Subcutaneous abdominal adipose tissue (tissue), 5 donors: ENCODE data around the gene FGF5.
"Not testable (repeated sequence)": the region's sequence is repeated elsewhere in the genome, so short reads cannot be mapped to it uniquely, and the experiment has no call there.

Experiments used
- H3K27ac ChIP-seq: one replicate; pipeline ENCODE4 v1.7.0; 2013; ENCODE audit warnings: low read depth, mild to moderate bottlenecking, inconsistent platforms, low read length, moderate library complexity
- H3K27me3 ChIP-seq, 5 donors: one replicate each; pipeline ENCODE4 v1.7.0; 2013; ENCODE audit warnings: low read length in 5 of 5, inconsistent platforms in 1 of 5; ENCODE audit not compliant: control insufficient read depth in 5 of 5, insufficient read depth in 4 of 5
- H3K36me3 ChIP-seq, 5 donors: one replicate each; pipeline ENCODE4 v1.7.0; 2013; ENCODE audit warnings: low read length in 5 of 5; ENCODE audit not compliant: control insufficient read depth in 5 of 5, insufficient read depth in 5 of 5
- H3K4me1 ChIP-seq, 5 donors: one replicate each; pipeline ENCODE4 v1.7.0; 2013; ENCODE audit warnings: low read length in 5 of 5, mild to moderate bottlenecking in 3 of 5, moderate library complexity in 1 of 5; ENCODE audit not compliant: control insufficient read depth in 5 of 5, insufficient read depth in 5 of 5
- H3K4me3 ChIP-seq, 5 donors: one replicate each; pipeline ENCODE4 v1.7.0; 2013; ENCODE audit warnings: low read length in 5 of 5, low read depth in 1 of 5
- H3K9ac ChIP-seq, 5 donors: one replicate each; pipeline ENCODE4 v1.7.0; 2013; ENCODE audit warnings: low read length in 5 of 5, mild to moderate bottlenecking in 4 of 5, moderate library complexity in 3 of 5
- H3K9me3 ChIP-seq, 5 donors: one replicate each; pipeline ENCODE4 v1.7.0; 2013; ENCODE audit warnings: low read length in 5 of 5; ENCODE audit not compliant: control insufficient read depth in 5 of 5
- donor health status: healthy.
- donor health status: healthy.
- donor health status: healthy.
- donor health status: healthy.
- donor health status: healthy.

Gene FGF5

DNA sequence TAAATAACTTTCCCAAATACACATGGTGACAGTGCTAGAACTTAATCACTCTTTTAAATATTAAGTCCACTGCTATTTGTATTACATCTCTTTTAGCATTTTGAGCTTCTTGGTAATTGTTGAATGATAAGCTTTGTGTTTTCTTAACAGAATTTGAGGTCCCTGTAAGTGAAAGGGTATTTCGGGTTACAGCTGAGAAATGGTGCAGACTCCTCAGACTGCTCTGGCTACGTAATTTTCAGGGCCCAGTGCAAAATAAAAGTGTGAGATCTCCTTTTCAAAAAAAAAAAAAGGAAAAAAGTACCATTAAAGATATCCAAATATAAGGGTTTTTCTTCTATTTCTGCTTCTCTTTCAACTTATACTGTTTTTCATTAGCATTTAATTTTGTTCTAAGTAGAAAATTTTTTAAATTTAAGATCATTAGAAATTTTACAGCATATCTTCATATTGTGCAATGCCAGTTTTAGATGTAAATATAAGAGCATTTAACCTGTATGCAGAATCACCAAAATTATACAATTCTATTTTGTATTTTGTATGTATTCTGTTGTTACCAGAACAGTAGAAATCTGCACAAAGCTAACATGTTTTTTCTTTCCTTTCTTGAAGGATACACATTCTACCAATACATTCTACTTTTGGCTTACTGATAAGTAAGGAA is 33.6 kb upstream of the FGF5 start:
- Histone ChIP-seq H3K27ac (no peak overlapping the region), H3K9me3 (no peaks in the 10 kb centered on the region), H3K4me3 (no peak overlapping the region), H3K36me3 (no peaks in the 10 kb centered on the region), H3K4me1 (no peaks in the 10 kb centered on the region), H3K9ac (no peak overlapping the region), H3K27me3 (peaks cover 0 to 5% (median 3%) of the 10 kb centered on the region in 5 donors)

DNA sequence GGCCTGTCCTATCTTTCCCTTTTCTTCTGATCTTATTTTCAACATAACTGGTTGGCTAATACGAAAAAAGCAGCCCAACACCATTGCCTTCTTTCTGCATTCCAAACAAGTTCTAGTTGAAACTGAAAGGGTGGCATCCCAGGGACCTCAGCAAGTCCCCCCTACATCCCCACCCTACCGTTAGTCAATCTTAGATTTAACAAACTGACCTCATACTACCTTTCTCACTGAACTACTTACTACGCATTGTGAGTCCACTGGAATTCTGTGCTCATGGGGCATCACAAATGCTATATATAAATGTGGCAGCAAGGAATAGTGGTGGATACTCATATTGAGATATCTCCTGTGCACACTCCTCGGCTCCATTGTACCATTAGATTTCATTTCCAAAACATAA is 33.1 kb upstream of the FGF5 start:
- Histone ChIP-seq H3K9me3 (no peaks in the 10 kb centered on the region), H3K9ac (no peak overlapping the region), H3K27me3 (peaks cover 0 to 5% (median under 1%) of the 10 kb centered on the region in 5 donors), H3K4me1 (no peaks in the 10 kb centered on the region), H3K27ac (no peak overlapping the region), H3K4me3 (no peak overlapping the region), H3K36me3 (no peaks in the 10 kb centered on the region)

- Histone ChIP-seq H3K27ac (no peak overlapping the region), H3K4me3 (no peak overlapping the region), H3K27me3 (peaks cover 0 to 3% (median 0%) of the 10 kb centered on the region in 5 donors), H3K9ac (no peak overlapping the region), H3K9me3 (no peaks in the 10 kb centered on the region), H3K36me3 (no peaks in the 10 kb centered on the region), H3K4me1 (no peaks in the 10 kb centered on the region)
These were observed 31.0 kb upstream of the FGF5 start for GRCh38 chr4:80235451-80235850.

DNA sequence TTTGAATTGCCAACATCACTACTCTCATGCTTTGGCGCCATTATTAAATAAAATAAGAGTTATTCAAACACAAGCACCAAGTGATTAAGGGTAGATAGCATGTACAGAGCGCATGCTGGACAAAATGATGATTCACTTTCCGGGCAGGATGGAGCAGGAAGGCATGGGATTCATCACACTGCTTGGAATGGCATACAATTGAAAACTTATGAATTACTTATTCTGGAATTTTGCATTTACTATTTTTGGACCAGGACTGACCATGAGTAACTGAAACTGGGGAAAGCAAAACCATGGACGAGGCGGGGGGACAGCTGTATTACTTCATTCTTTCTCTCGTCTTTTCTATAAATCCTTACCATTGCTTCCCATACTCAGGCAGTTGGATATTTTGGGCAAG is 28.5 kb upstream of the FGF5 start:
- Histone ChIP-seq H3K9me3 (no peaks in the 10 kb centered on the region), H3K4me3 (no peak overlapping the region), H3K27ac (no peak overlapping the region), H3K36me3 (no peaks in the 10 kb centered on the region), H3K27me3 (peaks cover 0 to 4% (median 0%) of the 10 kb centered on the region in 5 donors), H3K4me1 (no peaks in the 10 kb centered on the region), H3K9ac (no peak overlapping the region)

DNA sequence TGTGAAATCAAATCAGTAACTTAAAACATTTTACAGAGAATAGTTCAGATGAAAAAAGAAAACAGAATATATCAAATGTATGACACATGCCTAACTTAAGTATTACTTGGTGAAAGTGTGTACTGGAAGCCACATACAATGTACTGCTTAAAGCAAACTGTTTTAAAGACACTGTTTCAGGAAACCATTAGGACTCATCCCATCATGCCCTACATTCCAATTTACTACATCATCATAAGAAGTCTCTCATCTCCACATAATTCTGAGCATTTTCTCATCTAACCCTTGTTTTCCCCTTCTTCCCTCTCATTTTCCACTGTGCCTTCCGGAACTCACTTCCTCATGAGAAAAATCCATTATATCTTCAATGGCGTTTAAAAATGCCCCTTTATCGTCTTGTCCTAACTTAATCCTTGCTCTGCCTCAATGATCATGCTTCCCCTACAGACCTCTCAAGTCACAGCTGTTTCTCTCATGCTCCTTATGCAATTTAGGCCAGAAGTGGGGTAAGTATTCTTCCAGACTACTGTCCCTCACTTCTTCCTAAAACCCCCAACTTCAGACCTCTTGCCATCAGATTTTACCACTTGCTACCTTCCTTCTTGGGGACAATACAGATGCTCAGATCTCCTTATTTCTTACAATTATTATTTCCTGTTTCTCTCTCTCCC is 26.8 kb upstream of the FGF5 start:
- no peaks in the 10 kb centered on the region for H3K9me3 ChIP-seq

GRCh38 chr4:80240976-80241375 is 25.5 kb upstream of the FGF5 start:
- no peaks in the 10 kb centered on the region for H3K4me1 ChIP-seq
- H3K27ac ChIP-seq = no peak overlapping the region
- peaks cover 0 to 9% (median 4%) of the 10 kb centered on the region in 5 donors for H3K27me3 ChIP-seq
- H3K4me3 ChIP-seq = no peak overlapping the region
- no peaks in the 10 kb centered on the region for H3K9me3 ChIP-seq
- H3K9ac ChIP-seq = no peak overlapping the region
- H3K36me3 ChIP-seq = no peaks in the 10 kb centered on the region

More for the DNA sequence above, 26.8 kb upstream of the FGF5 start:
- Histone ChIP-seq H3K27me3 (peaks cover 0 to 9% (median 4%) of the 10 kb centered on the region in 5 donors), H3K4me1 (no peaks in the 10 kb centered on the region), H3K27ac (no peak overlapping the region), H3K36me3 (no peaks in the 10 kb centered on the region), H3K4me3 (no peak overlapping the region), H3K9ac (no peak overlapping the region)

GRCh38 chr4:80243274-80244018 is 23.0 kb upstream of the FGF5 start:
- Histone ChIP-seq H3K4me1 (no peaks in the 10 kb centered on the region), H3K36me3 (no peaks in the 10 kb centered on the region), H3K9me3 (no peaks in the 10 kb centered on the region), H3K4me3 (no peak overlapping the region), H3K9ac (no peak overlapping the region), H3K27me3 (peaks cover 0 to 6% (median 4%) of the 10 kb centered on the region in 5 donors), H3K27ac (no peak overlapping the region)

DNA sequence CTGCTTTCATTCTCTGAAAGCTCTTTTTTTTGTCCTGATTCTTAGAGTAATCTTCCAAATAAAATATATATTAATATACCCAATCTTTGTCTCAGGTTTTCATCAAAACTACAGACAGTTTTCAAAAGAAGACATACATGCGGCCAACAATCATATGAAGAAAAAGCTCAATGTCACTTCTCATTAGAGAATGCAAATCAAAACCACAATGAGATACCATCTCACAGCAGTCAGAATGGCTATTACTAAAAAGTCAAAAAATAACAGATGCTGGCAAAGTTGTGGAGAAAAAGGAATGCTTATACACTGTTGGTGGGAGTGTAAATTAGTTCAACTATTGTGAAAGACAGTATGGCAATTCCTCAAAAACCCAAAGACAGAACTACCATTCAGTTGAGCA is 19.0 kb upstream of the FGF5 start:
- not testable (repeated sequence) for H3K4me1 ChIP-seq, H3K4me3 ChIP-seq, H3K9me3 ChIP-seq, H3K27me3 ChIP-seq, H3K36me3 ChIP-seq, H3K9ac ChIP-seq, H3K27ac ChIP-seq

DNA sequence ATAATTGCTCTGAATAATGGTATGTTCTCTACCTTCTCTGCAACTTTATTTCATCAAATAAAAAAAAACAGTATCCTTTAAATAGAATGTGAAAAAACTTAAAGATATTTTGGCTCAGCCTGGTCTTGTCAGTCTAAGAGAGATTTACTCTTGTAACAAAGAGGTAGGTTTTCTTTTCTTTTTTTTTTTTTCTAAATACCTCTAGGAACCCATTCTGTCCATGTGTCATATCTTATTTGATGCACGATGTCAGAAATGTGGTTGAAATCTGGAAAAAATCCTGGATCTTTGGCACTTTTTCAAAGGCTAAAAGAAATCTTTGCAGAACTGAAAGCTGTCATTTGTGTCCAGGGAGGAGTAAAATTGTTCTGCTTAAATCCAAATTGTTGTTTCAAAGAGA is 17.3 kb upstream of the FGF5 start:
- no peak overlapping the region for H3K27ac ChIP-seq
- no peaks in the 10 kb centered on the region for H3K9me3 ChIP-seq
- H3K4me3 ChIP-seq = no peak overlapping the region
- H3K9ac ChIP-seq = no peak overlapping the region
- H3K36me3 ChIP-seq = no peaks in the 10 kb centered on the region
- no peaks in the 10 kb centered on the region for H3K27me3 ChIP-seq
- H3K4me1 ChIP-seq = no peaks in the 10 kb centered on the region

DNA sequence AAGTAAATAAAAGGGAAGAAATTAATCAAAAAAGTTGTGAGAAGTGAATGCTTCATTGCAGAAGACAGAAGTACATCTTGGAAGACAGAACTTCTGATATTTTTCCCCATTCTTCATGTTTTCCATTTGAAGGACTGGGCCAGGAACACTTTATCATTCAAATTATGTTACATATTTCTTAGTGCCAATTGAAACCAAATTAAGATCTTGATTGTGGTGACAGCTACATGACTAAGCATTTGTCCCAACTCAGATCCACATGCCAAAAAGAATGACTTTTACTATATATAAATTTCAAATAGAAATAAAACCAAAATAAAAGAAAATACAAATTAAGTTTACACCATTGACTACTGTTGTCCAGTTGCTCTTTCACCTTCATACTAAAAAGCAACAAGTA is 14.0 kb upstream of the FGF5 start:
- peaks cover 0 to 5% (median 2%) of the 10 kb centered on the region in 5 donors for H3K27me3 ChIP-seq
- no peaks in the 10 kb centered on the region for H3K36me3 ChIP-seq
- H3K9ac ChIP-seq = no peak overlapping the region
- no peaks in the 10 kb centered on the region for H3K4me1 ChIP-seq
- no peak overlapping the region for H3K4me3 ChIP-seq
- H3K27ac ChIP-seq = no peak overlapping the region
- H3K9me3 ChIP-seq = no peaks in the 10 kb centered on the region
